ENCODE data around the gene DCBLD2.

Gene DCBLD2, protein sequence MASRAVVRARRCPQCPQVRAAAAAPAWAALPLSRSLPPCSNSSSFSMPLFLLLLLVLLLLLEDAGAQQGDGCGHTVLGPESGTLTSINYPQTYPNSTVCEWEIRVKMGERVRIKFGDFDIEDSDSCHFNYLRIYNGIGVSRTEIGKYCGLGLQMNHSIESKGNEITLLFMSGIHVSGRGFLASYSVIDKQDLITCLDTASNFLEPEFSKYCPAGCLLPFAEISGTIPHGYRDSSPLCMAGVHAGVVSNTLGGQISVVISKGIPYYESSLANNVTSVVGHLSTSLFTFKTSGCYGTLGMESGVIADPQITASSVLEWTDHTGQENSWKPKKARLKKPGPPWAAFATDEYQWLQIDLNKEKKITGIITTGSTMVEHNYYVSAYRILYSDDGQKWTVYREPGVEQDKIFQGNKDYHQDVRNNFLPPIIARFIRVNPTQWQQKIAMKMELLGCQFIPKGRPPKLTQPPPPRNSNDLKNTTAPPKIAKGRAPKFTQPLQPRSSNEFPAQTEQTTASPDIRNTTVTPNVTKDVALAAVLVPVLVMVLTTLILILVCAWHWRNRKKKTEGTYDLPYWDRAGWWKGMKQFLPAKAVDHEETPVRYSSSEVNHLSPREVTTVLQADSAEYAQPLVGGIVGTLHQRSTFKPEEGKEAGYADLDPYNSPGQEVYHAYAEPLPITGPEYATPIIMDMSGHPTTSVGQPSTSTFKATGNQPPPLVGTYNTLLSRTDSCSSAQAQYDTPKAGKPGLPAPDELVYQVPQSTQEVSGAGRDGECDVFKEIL

DNA sequence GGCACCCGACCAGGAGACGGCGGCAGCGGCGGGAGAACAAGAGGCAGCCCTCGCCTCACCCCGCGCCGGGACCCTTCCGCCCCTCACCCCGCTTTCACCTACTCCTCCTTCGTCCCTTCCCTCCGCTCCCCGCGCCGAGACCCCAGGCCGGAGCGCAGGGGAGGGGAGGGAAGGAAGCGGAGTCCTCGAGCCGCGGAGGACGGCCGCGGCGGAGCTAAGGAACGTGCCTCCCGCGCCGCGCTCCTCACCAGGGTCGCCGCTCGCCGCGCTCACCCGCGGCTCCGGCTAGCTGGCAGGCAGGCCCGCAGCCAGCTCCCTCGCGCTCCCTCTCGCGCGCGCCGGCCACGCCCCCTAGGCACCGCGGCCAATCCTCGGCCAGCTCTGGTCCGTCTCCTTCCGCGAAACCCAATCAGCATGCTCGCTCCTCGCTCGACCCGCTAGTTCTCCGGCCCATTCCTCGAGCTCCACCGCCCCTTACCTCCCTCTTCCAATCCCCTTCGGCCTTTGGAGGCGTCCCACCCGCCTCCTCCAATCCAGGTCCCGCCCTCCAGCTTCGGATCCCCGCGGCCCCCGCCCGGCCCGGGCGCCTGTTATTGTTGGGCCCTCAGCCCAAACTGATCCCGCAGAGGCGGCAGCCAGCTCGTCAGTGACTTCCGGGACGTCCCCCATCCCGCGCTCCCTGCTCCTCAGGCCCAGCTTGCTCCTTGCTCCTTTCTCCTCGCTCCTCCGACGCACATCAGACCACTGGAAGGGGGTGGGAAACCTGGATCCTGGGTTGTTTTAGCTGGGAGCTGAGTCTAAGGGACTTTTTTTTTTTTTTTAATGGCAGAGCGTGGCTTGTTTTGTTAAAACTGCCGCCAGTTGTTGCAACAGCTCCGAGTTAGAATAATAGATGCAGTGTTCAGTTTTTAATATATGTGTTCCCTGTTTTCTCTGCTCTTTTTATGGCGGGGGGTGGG lies at the start of gene DCBLD2:
Gene DCBLD2, minus strand, starts transcription at position 304 of the 959 bp plus-strand sequence. CDS start 369 bp downstream, outside the sequence.
- DNase-seq, result peak; percentile 92

DNA sequence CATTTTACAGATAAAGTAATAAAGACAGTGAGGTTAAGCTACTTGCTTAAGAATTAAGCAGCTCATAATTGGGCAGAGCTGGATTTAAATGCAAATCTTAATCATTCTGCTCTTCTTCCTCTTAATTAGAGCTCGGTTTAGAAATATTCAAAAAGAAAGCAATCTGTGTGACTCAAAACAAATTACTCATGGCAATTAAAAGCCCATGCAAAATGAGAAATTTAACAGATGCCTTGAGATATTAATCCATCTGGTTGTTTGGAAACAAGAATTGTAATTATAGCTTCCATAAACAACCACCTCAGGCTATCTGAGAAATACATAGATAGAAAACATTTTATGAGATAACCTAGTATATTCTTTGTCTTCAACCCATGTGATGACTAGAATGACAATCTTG lies 44.2 kb upstream of the DCBLD2 start:
- no peak for DNase-seq

DNA sequence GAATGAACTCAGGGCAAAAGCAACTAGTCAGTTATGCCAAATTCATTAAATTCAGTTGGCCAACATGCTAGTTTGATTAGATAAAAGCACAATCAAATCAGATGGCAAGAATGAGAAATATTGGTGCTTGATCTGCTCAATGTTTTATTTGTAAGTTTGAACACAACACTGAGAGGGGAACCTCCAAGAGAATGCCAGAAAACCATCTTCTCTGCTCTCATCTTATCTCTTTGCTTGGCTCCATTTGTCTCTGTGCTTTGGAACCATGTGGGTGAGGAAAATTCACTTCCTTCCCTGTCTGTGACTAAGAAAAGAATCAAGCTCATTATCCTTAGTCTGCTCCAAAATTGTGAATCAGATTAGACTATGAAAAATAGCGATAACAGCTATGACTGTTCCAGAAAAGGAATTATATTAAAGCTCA lies 43.6 kb upstream of the DCBLD2 start:
- DNase-seq, result no peak

DNA sequence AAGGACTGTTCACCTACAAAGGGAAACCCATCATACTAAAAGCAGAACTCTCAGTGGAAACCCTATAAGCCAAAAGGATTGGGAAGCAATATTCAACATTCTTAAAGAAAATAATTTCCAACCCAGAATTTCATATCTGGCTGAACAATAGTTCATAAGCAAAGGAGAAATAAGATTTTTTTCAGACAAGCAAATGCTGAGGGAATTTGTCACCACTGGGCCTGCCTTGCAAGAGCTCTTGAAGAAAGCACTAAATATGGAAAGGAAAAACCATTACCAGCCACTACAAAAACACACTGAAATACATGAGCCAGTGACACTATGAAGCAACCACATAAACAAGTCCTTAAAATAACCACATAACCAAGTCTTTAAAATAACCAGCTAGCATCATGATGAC lies 28.9 kb upstream of the DCBLD2 start:
- DNase-seq, result no peak

DNA sequence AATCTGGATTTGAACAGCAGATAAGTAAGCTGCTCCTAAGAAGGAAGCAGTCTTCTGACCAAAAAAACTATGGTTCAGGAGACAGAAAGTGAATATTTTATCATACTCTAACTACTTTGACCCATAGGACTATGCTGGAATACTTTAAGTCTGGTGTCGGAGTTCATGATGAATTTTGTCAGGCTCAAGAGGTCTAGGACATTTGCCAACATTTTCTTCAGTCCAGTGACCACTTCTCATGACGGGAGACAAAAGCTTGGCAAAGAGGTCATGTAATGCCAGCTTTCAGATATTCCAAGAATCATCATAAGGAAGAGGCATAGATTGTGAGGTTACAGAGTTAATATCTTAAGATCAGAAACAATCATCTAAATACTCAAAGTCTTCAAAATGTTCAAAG lies 20.5 kb upstream of the DCBLD2 start:
- DNase-seq, result no peak

DNA sequence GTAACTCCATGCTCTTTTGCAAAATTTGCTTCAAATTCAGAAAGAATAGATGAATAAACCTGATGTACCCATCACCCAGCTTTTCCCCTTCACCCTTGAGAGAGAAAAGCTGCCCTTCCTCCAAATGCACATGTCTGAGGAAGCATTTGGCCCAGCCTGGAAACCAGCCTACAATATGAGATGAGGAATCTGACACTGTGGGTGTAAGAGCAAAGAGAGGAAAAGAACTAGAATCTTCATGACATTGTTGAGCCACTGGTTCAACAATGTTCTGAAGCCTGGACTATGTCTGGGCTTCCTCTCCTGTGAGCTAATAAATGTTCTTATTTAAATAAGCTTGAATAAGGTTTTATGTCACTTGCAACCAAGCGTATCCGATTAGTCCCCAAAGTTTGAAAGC lies 18.7 kb upstream of the DCBLD2 start:
- no peak for DNase-seq

DNA sequence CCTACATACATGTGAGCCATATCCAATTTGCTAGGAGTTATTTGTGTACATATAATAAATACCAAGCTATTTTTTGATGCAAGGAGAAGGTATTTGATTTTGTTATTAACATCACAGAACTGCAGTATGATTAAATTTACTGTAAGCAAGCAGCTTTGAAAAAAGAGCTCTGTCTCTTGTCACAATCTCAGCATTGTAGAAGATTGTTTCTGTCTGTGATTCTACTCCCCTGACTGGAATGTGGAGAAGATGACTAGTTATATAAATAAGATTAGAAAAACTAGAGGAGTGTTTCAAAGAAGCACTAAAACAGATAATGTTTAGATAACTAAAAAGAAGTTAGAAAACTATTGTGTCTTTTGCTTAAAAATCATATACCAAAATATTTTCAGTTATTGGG lies 17.1 kb upstream of the DCBLD2 start:
- no peak for DNase-seq

DNA sequence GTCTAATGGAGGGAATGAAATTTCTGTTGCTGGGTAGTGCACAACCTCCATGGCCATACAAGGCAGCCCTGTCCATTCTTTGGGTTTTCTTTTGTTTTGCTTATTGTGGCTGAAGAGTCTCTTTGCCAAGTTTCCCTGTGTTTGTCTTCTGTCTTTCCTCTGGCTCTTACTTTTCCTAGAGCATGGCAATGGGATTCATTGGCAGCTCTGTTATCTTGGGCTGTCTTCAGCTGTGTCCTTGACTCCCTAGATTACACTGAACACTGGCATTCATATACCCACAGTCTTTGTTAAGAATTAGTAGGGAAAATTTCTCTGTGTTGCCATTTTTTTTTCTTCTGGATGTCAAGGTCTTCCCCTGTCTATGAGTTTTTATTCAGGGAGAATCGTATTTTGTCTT lies 16.1 kb upstream of the DCBLD2 start:
- DNase-seq, result no peak

DNA sequence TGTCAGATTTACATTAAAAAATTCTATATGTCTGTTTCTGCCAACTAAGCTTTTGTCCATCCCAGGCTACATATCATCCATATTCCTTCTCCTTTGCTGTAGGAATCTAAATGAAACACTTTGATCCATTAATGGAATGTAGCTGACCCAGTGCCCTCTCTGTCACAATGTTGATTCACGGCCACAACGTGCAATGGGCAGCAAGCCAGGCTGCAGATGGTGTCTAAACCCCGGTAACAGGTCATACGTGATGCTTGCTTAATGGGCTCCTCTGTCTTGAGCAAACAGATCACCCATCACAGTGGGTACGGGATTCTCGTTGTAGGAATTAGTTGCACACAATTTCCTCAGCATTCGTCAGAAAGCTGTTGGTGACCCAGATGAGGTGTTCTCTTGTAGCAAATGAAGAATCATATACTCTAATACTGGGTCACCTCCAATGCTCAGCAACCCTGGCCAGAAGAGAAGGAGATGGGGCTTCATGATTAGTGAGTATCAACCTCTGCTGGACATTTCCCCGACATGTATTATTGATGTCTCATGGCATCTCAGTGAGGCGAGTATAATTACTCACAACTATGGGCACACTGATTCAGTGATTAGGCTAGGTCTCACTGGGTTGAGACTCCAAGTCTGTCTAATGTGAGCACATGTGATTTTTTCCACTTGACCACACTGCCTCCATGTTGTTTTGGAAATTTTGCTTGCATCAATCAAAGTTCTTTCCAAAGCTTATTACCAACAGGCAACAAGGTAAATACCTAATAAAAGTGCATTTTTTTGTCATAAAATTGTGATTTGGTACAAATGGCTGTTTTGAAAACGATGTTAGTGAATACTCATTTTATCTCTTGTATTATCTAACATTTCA lies 12.9 kb upstream of the DCBLD2 start:
- DNase-seq, result no peak

DNA sequence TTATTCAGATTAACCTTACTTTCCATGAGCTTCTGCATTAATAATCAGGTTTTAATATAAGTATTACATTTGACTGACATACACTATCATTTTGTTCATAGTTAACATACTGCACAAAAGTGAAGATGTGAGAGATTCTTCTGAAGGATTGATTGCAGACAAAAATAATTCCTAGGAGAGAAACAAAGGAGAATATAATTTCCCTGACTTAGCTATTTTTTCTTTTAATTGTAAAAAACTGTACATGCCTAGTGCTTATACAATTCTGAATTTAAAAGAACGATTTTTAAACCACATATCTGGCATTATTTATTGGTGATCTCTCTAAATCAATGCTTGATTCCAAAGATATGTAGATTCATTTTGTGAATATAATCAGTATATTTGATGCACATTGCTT lies 11.0 kb upstream of the DCBLD2 start:
- DNase-seq, result no peak

DNA sequence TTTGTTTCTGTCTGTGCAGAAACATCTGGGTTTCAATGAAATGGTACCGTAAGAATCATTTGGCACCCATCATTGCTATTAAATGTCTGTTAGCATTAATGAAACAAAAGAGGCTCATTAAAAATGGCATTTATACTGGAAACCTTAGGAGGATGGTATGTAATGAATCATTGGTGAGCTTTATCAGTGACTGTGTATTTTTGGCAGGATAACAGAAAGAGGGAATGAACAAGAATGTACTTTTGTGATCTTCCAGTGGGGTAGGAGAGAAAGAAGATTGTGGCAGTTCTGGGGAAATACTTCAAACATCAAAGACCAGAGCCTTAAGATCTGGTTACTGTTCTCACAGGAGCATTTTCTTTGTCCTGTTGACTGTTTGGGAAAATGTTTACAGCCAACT lies 4.7 kb upstream of the DCBLD2 start:
- DNase-seq, result no peak

DNA sequence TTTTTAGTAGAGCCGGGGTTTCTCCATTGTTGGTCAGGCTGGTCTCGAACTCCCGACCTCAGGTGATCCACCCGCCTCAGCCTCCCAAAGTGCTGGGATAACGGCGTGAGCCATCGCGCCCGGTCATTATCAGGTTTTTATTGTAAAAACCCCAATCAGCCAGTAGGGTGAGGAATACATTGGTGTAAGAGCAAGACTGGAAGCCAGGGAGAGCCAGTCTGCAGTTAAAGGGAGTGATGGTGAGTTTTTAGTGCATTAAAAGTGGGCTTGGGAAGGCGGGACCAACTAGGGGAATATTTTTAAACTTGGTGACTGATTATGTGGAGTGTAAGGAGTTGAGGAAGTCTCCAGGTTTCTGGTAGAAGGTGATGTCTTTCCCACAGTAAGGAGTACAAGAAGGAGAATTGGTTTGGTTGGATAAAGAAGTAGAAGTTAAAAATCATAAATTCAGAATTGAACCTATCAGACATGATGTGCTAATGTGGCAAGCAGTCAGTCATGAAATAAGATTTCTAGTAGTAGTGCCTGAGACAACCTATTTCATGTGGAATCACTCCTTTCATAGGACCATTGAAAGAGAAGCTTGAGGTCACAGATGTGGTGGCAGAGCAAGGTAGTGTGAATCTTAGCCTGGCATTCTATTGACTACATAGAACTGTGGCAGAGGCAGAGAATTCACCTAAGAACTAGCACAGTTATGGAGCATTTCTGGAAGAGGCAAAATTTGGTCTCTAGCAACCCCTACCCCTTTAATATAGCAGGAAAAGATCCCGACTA lies 2.4 kb upstream of the DCBLD2 start:
- no peak for DNase-seq

DNA sequence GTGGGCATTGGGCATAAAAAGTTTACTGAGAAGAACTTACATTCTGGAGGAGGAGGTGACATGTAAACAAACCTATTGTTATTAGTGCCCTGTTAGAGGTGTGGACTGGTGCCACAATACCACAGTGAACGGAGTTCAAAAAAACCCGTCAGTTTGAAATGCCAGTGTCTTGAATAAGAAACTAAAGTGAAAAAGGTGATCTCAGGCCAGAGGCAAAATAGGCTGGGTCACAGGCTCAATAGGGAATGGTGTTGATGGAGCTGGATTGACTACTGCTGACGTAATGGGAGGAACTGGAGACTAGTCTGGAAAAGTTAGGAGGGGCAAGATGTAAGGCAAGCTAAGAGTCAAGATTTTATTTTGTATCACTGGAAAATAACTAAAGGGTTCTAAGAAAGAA lies 1.6 kb upstream of the DCBLD2 start:
- no peak for DNase-seq

DNA sequence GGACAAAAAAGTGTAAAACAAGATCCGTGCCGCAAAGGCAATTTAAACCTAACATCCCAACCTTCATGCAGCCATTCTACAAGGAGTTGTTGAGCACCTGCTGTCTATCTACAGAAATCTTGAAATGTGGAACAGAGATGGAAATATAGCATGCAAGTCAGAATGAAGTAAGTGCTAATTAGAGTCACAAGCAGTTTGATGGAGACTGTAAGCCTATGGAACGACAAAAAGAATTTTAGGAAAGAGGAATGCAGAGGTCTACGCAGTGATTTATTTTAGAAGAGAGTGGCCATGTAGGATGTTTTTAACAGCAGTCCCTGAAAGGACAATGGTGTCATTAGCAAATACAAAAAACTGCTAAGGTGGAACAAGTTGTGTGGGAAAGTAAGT lies 851 bp upstream of the DCBLD2 start:
- DNase-seq, result no peak

DNA sequence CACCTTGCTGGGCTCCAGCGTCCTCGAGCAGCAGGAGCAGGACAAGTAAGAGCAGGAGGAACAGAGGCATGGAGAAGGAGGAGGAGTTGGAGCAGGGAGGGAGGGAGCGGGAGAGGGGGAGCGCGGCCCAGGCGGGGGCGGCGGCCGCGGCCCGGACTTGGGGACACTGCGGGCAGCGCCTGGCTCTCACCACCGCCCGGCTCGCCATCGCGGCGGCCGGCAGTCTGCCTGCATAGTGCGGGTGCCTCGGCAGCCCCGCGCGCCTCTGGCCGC lies 440 bp downstream of the DCBLD2 start:
- no peak for DNase-seq

DNA sequence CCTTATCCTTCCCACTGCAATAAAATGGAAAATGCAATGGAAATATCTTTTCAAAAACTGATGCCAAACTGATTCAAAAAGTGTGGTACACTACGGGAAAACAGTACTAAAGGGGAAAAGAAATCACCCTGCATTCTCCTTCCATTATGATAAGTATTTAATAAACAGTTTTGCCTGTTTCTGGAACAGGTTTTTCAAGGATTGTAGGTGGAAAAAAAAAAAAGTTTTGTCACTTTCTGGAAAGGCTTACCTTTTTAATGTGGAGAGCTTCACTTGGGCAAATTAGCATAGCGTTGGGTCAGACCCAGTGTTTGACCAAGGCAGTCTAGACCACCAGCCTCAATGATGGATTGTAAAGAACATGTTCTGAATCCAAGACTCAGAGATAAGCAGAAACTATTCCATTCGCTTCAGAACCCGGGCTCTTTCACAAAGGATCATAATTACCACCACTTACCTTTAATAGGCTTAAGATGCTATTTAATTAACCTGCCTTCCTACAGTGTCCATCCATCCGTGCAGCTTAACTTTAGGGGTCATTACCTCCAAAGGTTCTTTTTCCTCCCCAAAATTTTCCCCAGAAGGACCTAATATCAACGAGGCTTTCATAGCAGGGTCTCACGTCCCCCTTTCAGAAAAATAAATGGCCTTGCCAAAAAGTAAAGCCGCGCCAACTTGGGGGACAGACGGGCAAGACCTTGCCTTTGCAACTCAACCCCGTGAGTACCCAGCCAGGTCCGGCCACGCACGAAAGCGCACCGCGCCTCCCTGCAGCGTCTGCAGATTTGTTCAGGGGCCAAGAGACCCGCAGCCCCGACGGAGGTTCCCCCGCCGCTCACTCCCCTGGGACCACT lies 1.0 kb downstream of the DCBLD2 start:
- peak; percentile 11 for DNase-seq

DNA sequence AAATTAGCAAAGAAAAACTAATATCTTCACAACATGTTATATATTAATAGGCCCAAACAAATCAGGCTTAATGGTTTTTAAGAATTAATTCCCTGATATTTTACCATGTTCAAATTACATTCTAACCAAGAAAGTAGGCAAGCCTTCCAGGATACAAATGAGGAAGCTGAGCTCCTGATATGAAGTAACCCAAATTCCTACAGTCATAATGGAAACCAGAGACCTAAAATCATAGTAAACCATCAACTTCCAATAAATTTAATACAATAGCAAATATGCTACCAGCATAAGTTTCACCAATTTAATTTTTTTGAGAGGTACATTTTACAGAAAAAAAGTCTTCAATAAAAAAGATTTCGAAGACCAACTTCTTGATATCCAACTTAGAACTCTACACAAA lies 3.8 kb downstream of the DCBLD2 start:
- DNase-seq, result no peak

DNA sequence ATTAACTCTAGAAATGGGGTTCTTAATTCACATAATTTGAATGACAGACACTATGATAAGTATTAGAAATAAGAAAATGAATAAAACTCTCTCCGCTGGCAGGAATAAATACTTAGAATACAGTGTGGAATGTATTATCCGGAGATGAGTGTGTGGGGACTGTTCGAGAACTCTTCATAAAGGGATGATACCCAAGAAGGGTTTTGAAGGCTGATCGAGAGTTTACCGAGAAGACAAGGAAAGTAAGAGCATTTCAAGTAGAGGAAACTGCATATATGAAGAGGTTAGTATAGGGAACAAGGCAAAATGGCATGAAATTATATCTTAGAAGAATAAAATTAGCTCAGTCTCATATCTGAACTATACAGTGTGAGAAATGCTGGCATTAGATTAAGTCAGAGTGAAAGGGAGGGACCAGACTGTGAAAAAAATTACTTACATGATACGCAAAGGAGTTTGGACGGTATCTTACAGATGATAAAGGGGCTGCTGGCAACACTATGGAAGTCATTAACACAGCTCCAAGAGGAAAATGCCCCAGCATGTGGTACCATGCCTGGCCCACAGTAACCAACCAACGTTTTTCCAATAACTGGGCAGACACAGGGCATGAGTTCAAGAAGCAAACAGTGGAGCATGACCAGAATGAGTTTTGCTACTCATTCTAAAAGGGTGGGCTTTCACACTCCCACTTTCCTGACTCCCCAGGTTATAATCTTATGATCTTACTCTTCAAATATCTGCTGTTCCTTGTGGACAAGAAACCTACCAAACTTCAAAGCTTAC lies 6.5 kb downstream of the DCBLD2 start:
- no peak for DNase-seq

DNA sequence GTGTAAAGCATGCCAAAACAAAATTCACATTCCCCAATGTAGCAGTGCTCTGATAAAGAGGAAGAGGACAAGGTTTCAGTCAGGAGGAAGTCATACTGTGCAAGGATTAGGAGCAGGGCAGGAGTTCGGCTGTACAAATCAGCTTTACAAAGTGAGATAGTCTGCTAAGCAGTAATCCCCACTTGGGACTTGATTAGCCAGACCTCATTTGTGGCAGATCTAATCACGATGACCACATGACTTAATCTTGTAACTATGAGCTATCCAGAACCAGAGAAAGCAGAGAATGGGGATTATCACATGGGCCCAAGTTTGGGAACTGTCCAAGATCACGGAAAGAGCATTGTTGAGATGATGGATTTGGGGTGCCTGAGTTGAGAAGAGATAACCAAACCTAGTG lies 7.8 kb downstream of the DCBLD2 start:
- DNase-seq, result no peak

DNA sequence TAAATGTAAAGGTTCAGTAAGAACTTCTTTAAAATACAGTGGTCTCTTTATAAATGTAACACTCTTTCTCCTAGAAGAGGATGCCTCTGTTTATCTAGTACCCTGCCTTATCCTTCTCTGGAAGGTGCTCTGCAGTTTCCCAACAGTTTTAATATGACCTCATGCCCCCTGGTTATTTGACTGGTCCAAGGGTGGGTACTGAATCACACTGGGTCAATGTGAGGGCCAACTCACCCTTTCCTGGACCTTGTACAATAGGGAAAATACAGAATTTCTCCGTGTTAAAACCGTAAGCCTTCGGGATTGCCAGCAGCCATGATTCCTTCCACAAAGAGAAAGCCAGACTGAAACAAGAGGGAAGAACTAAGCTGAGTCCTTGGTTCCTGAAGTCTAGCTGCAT lies 9.2 kb downstream of the DCBLD2 start:
- no peak for DNase-seq

All from stimulated activated CD4-positive, alpha-beta T cell treated with anti-CD3 and anti-CD28 coated beads, Interleukin-4, amount 100 ng/mL, for 1 hour (primary cell).